Measurements from ENCODE around the gene LACTBL1.
"Not testable (repeated sequence)": the region's sequence is repeated elsewhere in the genome, so short reads cannot be mapped to it uniquely, and the experiment has no call there.

LACTBL1 gene

DNA sequence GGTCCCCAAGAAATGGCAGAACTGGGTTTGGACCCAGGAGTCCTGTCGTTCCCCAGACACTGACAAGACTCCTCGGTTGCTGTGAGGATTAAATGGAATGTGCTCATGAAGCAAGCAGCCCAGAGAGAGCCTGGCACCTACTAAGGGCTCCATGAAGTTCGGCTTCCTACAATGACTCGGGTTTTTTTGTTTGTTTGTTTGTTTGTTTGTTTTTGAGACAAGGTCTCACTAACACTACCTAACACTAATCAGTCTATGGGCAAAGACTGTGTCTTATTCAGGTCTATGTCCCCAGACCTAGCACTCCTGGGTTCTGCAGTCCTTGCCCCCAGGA, 3.4 kb upstream of the LACTBL1 start:
- no peak for DNase-seq

- DNase-seq = no peak
Observed at GRCh38 chr1:22975694-22976093, 3.0 kb upstream of the LACTBL1 start.

GRCh38 chr1:22971611-22972405, 858 bp downstream of the LACTBL1 start:
- DNase-seq = no peak

DNA sequence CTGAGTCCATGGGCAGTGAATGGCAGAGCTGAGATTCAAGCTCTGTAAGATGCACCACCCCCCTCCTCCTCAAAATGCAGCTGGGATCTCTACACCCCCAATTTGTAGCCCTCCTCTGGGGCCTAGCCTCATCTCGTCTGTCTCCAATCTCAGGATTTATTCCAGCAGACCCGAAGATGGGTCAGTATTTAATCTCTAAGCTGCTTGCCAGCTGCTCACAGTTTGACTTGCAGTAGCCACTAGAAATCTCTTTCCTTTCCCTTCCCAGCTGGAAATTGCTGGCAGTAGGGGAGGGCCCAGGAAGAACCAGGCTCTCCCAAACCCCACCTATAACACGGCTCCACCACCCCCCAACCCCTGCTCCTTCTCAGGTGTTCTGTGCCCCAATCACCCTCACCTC, 1.5 kb downstream of the LACTBL1 start:
- DNase-seq = no peak

- no peak for DNase-seq
Observed at GRCh38 chr1:22970096-22970495, 2.6 kb downstream of the LACTBL1 start.

DNA sequence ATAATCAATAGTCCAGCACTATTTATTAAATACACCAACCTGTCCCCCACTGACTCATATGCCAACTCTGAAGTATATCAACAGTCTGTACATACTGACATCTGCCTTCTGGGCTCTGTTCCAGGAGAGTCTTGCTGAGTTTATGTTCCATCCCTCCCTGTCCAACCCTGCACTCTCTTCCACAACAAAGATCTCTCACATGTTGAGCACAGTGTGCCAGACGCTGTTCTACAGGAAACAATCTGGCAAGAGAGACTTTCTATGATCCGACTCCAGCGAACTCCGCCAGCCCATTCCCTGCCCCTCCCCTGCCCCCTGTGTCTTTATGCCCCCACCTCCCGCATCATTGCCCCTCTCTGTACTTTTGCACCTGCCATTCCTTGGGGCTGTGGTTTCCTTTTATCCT, 3.4 kb downstream of the LACTBL1 start:
- no peak for DNase-seq

DNA sequence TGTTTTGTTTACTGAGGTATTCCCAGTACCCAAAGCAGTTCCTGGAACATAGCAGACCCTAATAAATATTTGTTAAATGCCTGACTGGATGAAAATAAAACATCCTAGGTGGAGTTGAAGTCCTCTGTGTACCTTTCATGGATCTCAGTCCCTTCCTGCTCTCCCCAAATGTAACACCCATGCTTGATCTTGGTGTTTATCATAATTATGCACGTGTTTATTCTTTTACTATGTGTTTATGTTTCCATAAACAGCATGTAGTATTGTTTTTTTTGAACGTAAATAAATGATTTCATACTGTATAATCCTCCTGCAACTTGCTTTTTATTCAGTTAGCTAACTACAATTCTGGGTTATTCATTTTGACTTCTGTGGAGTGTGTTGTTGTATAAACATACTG, 4.8 kb downstream of the LACTBL1 start:
- DNase-seq = no peak

- DNase-seq = no peak
Observed at GRCh38 chr1:22966309-22966708, 6.4 kb downstream of the LACTBL1 start.

DNA sequence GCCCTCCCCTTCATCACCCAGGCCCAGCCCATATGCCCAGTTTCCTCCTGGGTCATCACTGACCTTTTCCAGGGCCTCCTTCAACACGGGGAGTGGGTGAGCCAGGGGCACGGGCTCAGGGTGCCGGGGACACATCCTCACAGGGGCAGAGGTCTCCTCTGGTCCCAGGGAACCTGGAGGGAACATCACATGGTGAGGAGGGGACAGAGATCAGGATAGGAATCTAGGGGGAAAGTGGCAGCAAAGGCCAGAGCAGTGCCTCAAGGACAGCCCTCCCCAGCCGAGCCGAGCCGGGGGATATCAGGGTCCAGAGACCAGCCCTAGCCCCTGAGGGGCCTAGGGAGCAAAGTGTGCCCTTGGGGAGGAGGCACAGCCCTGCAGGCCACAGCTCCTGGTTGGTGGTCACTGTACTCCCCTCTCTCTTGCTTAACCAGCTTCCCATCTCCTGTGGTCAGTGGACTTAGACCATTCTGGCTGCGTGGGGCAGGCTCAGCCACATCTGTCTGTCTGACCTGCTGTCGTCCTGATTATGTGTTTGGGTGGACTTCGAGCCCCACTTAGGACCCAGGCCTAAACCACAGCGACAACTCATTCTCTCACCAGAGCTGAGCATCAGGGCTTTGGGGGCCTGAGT, 9.5 kb downstream of the LACTBL1 start:
- no peak for DNase-seq

DNA sequence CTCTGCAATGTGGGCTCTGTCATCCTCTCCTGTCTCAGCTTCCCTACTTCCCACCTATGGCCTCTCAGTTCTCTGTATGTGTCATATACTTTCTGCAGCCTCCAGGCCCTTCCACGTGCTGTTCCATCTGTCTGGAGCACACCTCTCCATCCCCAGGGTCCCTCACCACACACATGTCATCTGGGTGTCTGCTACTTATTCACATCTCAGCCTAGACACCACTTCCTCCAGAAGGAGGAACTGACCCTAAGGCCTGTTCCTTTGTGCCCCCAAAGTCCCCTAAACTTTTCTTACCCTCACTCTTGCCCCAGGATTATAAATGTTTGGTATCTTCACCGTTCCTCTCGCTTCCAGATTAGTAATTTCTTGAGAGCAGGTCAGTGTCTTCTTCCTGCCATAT, 10.1 kb downstream of the LACTBL1 start:
- DNase-seq = no peak

DNA sequence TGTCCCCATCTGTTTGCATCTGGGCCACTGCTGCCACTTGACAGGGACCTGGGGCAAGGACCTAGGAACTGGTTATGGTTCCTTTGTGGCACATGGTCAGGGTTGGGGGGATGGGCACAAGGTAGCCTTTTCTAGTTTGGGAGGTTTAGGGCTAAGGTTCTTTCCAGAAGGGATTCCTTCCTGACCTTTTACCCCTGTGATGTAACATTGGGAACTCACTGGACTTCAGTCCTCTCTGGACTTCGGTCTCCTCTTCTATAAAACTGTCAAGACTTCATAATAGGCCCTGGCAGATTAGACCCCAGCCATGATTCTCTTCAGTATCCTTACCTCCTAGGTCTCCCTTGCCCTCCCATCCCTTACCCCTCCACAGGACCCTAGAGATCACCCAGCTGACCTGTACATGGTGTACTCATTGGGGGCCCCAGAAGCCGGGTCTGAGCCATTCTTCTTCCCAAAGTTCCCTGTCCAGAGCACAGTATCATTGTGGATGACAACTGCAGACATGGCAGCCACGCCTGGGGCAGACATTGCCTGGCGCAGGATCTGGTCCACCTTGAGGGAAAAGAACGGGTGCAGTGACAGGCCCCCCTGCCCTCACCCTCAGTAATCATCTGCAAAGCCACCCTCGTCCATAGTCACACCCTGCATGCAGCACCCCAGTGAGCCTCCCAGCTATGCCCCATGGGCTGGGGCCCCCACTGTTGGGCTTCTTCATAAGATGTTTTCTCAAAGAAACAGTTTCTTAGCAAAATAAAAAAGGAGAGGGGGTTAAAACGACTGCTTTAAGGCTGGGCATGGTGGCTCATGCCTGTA, 12.9 kb downstream of the LACTBL1 start:
- no peak for DNase-seq

DNA sequence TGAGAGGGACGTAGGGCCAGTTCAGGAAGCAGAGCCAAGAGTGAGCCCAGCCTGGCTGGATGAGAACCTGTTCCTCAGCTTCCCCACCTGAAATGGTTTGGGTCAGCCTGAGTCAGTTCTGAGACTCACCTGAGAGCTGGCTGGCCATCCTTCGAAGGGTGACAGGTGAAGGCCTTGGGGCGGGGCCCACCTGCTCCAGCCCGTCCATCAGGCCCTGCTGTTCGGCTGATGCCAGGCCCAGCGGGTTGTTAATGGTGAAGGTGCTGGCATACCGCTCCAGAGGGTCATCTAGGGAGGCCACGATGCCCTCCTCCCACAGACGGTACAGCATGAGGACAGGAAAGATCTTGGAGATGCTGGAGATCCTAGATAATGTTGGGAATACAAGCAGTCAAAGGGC, 14.1 kb downstream of the LACTBL1 start:
- no peak for DNase-seq

DNA sequence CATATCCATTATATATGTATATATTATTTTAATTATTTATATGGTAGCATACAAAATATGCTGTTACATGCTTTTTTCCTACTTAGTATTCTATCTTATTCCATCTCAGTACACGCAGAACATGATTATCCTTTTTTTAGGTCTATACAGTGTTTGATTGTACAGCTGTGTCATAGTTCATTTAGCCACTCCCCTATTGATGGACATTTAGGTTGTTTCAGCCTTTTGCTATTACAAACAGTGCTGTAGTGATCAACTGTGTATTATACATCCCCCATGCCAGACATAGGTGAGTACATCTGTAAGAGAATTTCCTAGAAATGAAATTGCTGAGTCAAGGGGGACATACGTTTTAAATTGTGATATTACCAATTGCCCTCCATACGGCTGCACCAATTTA, 15.6 kb downstream of the LACTBL1 start:
- no peak for DNase-seq

DNA sequence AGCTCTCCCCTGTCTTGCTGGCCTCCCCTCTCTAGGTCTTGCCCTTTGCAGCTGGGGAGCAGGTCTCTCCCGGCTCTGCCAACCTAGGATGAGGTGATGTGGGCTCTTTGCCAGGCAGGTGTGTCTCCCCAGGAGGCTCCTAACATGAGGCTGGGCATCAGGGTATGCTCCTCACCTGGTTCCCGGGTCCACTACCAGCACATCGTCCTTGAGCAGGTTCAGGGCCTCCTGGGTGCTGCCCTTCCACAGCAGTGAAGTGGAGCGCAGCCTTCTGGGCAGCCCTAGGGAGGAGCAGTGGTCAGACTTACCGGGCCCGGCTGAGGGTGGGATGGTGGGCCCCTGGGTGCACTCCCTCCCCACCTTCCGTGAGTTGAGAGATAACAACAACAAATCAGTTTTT, 17.5 kb downstream of the LACTBL1 start:
- DNase-seq = no peak

DNA sequence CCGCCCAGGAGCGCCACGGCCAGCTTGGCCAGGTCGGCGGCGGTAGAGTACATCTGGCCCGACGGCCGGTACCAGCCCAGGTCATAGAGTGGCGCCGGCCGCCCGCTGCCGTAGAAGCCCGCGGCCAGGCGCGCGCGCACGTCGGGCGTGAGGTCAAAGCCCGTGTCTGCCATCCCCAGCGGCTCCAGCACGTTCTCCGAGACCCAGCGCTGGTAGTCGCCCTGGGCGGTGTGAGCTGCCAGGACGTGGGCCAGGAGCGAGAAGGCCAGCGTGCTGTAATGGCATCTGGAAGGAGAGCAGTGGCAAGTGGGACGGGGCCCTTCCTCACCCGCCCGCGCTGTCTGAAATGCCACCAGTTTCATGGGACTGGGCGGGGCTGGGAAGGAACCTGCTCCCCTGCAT, 18.9 kb downstream of the LACTBL1 start:
- no peak for DNase-seq

DNA sequence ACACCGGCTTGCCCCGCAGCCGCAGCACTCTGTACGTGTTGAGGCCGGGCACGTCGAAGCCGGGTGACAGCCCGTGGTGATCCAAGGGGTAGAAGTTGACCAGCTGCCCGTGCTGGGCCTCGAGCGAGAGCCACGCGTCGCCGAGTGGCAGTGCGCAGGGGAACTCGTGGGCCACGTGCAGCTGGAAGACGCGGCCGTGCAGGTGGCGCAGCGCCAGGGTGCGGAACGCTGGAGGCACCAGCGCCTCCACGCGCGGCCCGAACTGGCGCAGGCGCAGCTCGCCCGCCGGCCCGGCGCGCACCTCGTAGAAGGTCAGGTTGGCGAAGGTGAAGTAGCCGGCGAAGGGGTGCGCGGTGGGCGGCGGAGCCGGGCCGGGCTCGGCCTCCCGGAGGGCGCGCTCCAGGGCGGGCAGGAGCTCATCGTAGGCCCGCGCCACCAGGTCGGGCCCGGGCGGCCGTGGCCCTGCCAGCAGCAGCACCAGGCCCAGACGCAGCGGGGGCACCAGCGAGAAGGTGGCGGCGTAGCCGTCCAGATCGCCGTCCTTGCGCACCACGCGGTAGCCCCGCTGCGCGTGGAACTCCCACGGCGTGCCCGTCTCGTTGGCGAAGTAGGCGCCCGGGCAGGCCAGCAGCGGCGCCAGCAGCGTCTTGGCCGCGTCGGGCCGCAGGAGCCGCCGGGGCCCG, 19.5 kb downstream of the LACTBL1 start:
- no peak for DNase-seq

DNA sequence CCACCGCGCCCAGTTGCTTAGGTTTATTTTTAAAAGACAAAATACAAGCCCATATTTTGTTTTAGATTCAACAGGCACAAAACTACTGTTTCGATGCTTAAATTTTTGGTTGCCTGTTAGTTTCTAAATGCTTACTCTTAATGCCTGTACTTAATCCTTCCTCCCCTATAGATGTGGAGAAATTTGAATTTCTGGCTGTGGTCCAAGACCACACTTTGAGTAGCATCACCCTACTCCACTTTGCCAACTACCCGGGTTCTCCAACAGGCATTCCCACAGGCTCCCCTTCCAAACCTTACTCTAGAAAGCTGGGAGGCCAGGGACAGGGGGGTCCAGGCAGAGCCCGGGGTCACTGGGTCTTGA, 20.0 kb downstream of the LACTBL1 start:
- DNase-seq = no peak

GRCh38 chr1:22951796-22952195, 20.9 kb downstream of the LACTBL1 start:
- DNase-seq = no peak

DNA sequence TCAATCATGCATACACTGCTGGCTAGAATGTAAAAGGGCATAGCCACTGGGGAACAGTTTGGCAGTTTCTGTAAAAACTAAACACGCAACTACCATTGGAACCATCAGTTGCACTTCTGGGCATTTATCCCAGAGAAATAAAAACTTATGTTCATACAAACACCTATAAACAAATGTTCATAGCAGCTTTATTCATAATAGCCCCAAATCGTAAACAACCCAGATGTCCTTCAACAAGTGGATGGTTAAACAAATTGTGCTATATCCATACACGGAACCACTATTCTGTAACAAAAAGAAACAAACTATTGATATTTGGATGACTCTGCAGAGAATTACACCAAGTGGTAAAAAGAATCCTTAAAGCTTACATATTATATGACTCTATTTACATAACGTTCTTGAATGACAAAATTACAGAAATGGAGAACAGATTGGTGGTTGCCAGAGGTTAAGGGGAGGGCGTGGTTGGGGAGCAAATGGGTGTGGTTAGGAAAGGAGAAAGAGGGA, 22.8 kb downstream of the LACTBL1 start:
- DNase-seq = no peak

- DNase-seq = not testable (repeated sequence)
Observed at GRCh38 chr1:22945171-22945570, 27.5 kb downstream of the LACTBL1 start.

- no peak for DNase-seq
Observed at GRCh38 chr1:22944346-22945055, 28.2 kb downstream of the LACTBL1 start.

DNA sequence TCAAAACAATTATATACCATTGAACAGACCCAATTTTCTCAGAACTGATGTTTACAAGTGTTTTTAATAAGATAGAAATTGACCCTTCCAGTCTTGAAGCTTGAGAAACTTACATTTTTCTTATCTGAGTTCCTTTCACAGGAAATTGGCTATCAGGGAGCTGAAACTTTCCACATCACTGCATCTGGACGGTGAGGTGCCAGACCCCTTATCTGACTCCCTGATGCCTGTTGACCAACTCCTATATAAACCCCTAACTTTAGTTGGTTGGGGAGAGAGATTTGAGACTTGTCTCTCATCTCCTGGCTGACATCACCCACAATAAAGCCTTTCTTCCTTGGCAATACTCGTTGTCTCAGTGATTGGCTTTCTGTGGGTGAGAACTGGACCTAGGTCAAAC, 31.4 kb downstream of the LACTBL1 start:
- no peak for DNase-seq

GRCh38 chr1:22936681-22937080, 36.0 kb downstream of the LACTBL1 start:
- no peak for DNase-seq
